Measurements from ENCODE around the gene CHST7. TPM values are rescaled to one million over a fixed set of nuclear protein-coding genes. Genes with fewer than 3 reads are reported as not detected.

The CHST7 gene
- total RNA-seq, 1 experiment from 2014 or later, result 24.7 TPM

GRCh38 chrX:46621572-46621971 is 48.0 kb downstream of the CHST7 start:
- intact Hi-C loops (cut with micrococcal nuclease), result no loop called here
- no peaks in the 10 kb centered on the region for H3K9me2 ChIP-seq (replicated peaks; ENCODE audit: low read length)
- H3K27ac ChIP-seq (ENCODE audit: low read length), result no peak overlapping the region
- no peak overlapping the region for H3K9ac ChIP-seq (ENCODE audit: low read length)
- H3K4me3 ChIP-seq (ENCODE audit: low read length), result no peak overlapping the region
- ChIA-PET CTCF (no interaction called here), POLR2A (ENCODE audit: unreplicated experiment) (no interaction called here)
- no peaks in the 10 kb centered on the region for H3K79me2 ChIP-seq (ENCODE audit: low read length)
- H2AFZ ChIP-seq (ENCODE audit: low read length), result no peak overlapping the region
- H3K36me3 ChIP-seq (ENCODE audit: low read depth, low read length), result peaks cover 27% of the 10 kb centered on the region
- DNase-seq, result no peak
- H3K4me1 ChIP-seq (ENCODE audit: insufficient read depth, low read length), result peaks cover 10% of the 10 kb centered on the region
- H3K9me3 ChIP-seq (ENCODE audit: low read length), result no peaks in the 10 kb centered on the region
- no peaks in the 10 kb centered on the region for H3F3A ChIP-seq (ENCODE audit: low read length, unreplicated experiment)
- TF ChIP-seq CTCF (conservative IDR thresholded peaks at IDR 0.05; ENCODE audit: low read depth, low read length) (no peak), EZH2 (IDR thresholded peaks at IDR 0.05; ENCODE audit: low read length, unreplicated experiment) (no peak), EZH2phosphoT487 (IDR thresholded peaks at IDR 0.05; ENCODE audit: borderline replicate concordance, low read length) (no peak)
- H4K20me1 ChIP-seq (ENCODE audit: low read length), result peaks cover 3% of the 10 kb centered on the region; the same call in 1 of the 2 replicates
- ATAC-seq, result no peak
- no TSS peak for BruUV-seq (replicated peaks)
- H3K27me3 ChIP-seq (ENCODE audit: low read length), result no peaks in the 10 kb centered on the region
- no peak overlapping the region for H3K4me2 ChIP-seq (ENCODE audit: low read length)

- Histone ChIP-seq H3K27me3 (ENCODE audit: low read length) (no peaks in the 10 kb centered on the region), H4K20me1 (ENCODE audit: low read length) (peaks cover 3% of the 10 kb centered on the region; the same call in 1 of the 2 replicates), H3K9ac (ENCODE audit: low read length) (no peak overlapping the region), H3K79me2 (ENCODE audit: low read length) (no peaks in the 10 kb centered on the region), H3K27ac (ENCODE audit: low read length) (no peak overlapping the region), H3K9me3 (ENCODE audit: low read length) (no peaks in the 10 kb centered on the region), H3F3A (ENCODE audit: low read length, unreplicated experiment) (no peaks in the 10 kb centered on the region), H3K4me1 (ENCODE audit: insufficient read depth, low read length) (peaks cover 10% of the 10 kb centered on the region), H3K4me2 (ENCODE audit: low read length) (no peak overlapping the region), H3K36me3 (ENCODE audit: low read depth, low read length) (peaks cover 18% of the 10 kb centered on the region), H3K4me3 (ENCODE audit: low read length) (no peak overlapping the region), H2AFZ (ENCODE audit: low read length) (no peak overlapping the region), H3K9me2 (replicated peaks; ENCODE audit: low read length) (no peaks in the 10 kb centered on the region)
- TF ChIP-seq EZH2phosphoT487 (IDR thresholded peaks at IDR 0.05; ENCODE audit: borderline replicate concordance, low read length) (no peak), EZH2 (IDR thresholded peaks at IDR 0.05; ENCODE audit: low read length, unreplicated experiment) (no peak), CTCF (conservative IDR thresholded peaks at IDR 0.05; ENCODE audit: low read depth, low read length) (no peak)
- ChIA-PET CTCF (no interaction called here), POLR2A (ENCODE audit: unreplicated experiment) (no interaction called here)
- ATAC-seq (peak; percentile 35; the same call in 1 of the 2 replicates), DNase-seq (peak; percentile 37)
- BruUV-seq (replicated peaks), result no TSS peak
- intact Hi-C loops (cut with micrococcal nuclease), result no loop called here
Measured at GRCh38 chrX:46624090-46624786, 50.7 kb downstream of the CHST7 start.

- Histone ChIP-seq H3K4me2 (ENCODE audit: low read length) (no peak overlapping the region), H3F3A (ENCODE audit: low read length, unreplicated experiment) (no peaks in the 10 kb centered on the region), H3K27ac (ENCODE audit: low read length) (no peak overlapping the region), H2AFZ (ENCODE audit: low read length) (no peak overlapping the region), H3K79me2 (ENCODE audit: low read length) (no peaks in the 10 kb centered on the region), H3K9me2 (replicated peaks; ENCODE audit: low read length) (no peaks in the 10 kb centered on the region), H3K9ac (ENCODE audit: low read length) (no peak overlapping the region), H3K4me3 (ENCODE audit: low read length) (no peak overlapping the region), H4K20me1 (ENCODE audit: low read length) (peaks cover 3% of the 10 kb centered on the region; the same call in 1 of the 2 replicates), H3K27me3 (ENCODE audit: low read length) (no peaks in the 10 kb centered on the region), H3K36me3 (ENCODE audit: low read depth, low read length) (peaks cover 11% of the 10 kb centered on the region), H3K4me1 (ENCODE audit: insufficient read depth, low read length) (peaks cover 10% of the 10 kb centered on the region), H3K9me3 (ENCODE audit: low read length) (no peaks in the 10 kb centered on the region)
- DNase-seq (no peak), ATAC-seq (no peak)
- TF ChIP-seq CTCF (conservative IDR thresholded peaks at IDR 0.05; ENCODE audit: low read depth, low read length) (no peak), EZH2 (IDR thresholded peaks at IDR 0.05; ENCODE audit: low read length, unreplicated experiment) (no peak), EZH2phosphoT487 (IDR thresholded peaks at IDR 0.05; ENCODE audit: borderline replicate concordance, low read length) (no peak)
- CTCF ChIA-PET, result no interaction called here
- BruUV-seq (replicated peaks), result no TSS peak
- POLR2A ChIA-PET (ENCODE audit: unreplicated experiment), result no interaction called here
- intact Hi-C loops (cut with micrococcal nuclease), result no loop called here
Measured at GRCh38 chrX:46626566-46626965, 53.0 kb downstream of the CHST7 start.

Data from PC-3 (cell line).